K562 (cell line): ENCODE data around the gene ITGA2B. TPM values are rescaled to one million over a fixed set of nuclear protein-coding genes. Genes with fewer than 3 reads are reported as not detected.

ENCODE experiments used
- NR3C1 ChIP-seq: sonication (generic); formaldehyde crosslinking; IDR thresholded peaks from 2 replicates; pipeline ENCODE4 v1.8.1; 2022; ENCODE audit warnings: missing genetic modification reagents
- RBM15 ChIP-seq: fragments of 200-400 bp; formaldehyde crosslinking; IDR thresholded peaks from 2 replicates; pipeline ENCODE4 v1.6.1; 2018; ENCODE audit warnings: mild to moderate bottlenecking, low read length, moderate library complexity; ENCODE audit not compliant: insufficient read depth
- polyA plus RNA-seq, 8 experiments: library from polyadenylated mRNA; depleted of rRNA in 4 of 8; stranded (reverse) in 5 of 8; unstranded in 3 of 8; fragments of >200 nt; fragmentation: Nextera tagmentation in 2 of 8; fragmentation: Illumina TruSeq in 1 of 8; extraction: Ambion mirVana in 2 of 8; extraction: Trizol in 1 of 8; gene quantifications; 2 replicates each; pipeline versions ENCODE4 v1.2.1 to v1.2.3, GENCODE V29; 2011 to 2014; ENCODE audit warnings: inconsistent platforms in 1 of 8, missing spikeins in 1 of 8
- total RNA-seq, 7 experiments: library from RNA; depleted of rRNA in 6 of 7; stranded (reverse); fragments of >200 nt in 6 of 7; fragmentation: Illumina TruSeq in 2 of 7; extraction: Trizol in 2 of 7; gene quantifications; 2 replicates each; pipeline versions ENCODE4 v1.2.1 to v1.2.3, GENCODE V29; 2011 to 2021; ENCODE audit warnings: low replicate concordance in 1 of 7
- TF ChIP-seq, protein P1 (sequence below), 2 experiments: fragments of 450-650 bp in 1 of 2; sonication (generic) in 1 of 2; formaldehyde crosslinking in 1 of 2; IDR thresholded peaks; 2 replicates each; pipeline versions ENCODE4 v1.7.1 to v1.9.0; 2016 to 2022; ENCODE audit warnings: inconsistent platforms in 1 of 2, mild to moderate bottlenecking in 1 of 2, missing genetic modification reagents in 1 of 2
- TF ChIP-seq, protein P2 (sequence below), 2 experiments: fragments of 200-800 bp in 1 of 2; sonication (Bioruptor generic) in 1 of 2; sonication (generic) in 1 of 2; formaldehyde crosslinking in 1 of 2; IDR thresholded peaks in 1 of 2; conservative IDR thresholded peaks in 1 of 2; 2 replicates each; pipeline versions ENCODE4 v1.5.0 to v1.6.1; 2016 to 2020; ENCODE audit warnings: missing compliant biosample characterization in 1 of 2, missing genetic modification characterization in 1 of 2, missing genetic modification reagents in 1 of 2
- TF ChIP-seq, protein P3 (sequence below), 2 experiments: fragments of 250-450 bp in 1 of 2; fragments of 450-650 bp in 1 of 2; sonication (Bioruptor Pico) in 1 of 2; IDR thresholded peaks; 2 replicates each; pipeline versions ENCODE4 v1.6.1 to v1.8.0; 2016 to 2021; ENCODE audit warnings: mild to moderate bottlenecking in 2 of 2, moderate library complexity in 2 of 2, missing compliant biosample characterization in 1 of 2, missing genetic modification characterization in 1 of 2
- TF ChIP-seq, protein P4 (sequence below): sonication (generic); formaldehyde crosslinking; IDR thresholded peaks from 2 replicates; pipeline ENCODE4 v1.8.1; 2023; ENCODE audit warnings: mild to moderate bottlenecking, missing genetic modification reagents

ITGA2B gene
- total and polyA plus RNA-seq, 9 of the 15 experiments (the other 6 are each of a cell fraction or from before 2014, with no cell fraction given), result 1.1 to 26.4 (median 5.6) TPM

DNA sequence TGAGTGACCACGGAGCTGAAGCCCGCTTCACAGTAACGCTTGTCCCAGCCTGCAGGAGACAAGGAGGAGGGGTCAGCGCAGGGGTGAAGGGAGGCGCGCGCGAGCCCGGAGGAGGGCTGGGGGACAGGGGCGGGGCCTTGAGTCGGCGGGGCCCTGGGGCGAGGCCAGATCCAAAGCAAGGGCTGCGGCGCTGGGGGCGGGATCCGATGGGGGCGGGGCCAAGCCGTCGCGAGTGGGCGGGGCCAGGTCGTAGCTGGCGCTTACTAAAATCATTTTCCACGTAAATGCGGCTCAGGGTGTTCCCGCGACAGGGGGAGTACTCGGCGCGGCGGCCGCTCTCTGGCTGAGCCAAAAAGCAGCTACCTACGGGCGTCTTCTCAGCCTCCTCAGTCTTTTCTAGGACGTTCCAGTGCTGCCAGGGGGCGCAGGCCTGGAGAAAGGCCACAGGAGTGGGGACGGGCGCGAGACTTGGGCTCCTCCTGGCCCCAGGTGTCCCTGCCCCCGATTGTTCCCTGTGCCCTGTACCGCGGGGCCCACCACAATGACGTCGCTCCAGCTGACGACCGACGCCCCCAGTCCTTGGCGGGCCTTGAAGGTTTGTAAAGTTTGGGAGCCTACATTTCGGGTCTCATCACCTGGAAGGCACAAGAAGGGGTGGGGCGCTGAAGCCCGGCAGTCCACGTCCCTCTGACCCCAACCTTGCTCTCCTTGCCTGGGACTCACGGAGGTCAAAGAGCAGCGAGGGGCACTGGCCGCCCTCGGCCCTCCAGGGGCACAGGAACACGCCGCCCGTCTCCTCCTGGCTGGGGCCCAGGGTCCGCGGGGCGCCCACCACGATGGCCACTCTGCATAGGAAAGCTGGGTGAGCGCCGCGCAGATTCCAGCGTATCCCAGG is 3.9 kb downstream of the ITGA2B start (continued):
- TF ChIP-seq, protein P1, sequence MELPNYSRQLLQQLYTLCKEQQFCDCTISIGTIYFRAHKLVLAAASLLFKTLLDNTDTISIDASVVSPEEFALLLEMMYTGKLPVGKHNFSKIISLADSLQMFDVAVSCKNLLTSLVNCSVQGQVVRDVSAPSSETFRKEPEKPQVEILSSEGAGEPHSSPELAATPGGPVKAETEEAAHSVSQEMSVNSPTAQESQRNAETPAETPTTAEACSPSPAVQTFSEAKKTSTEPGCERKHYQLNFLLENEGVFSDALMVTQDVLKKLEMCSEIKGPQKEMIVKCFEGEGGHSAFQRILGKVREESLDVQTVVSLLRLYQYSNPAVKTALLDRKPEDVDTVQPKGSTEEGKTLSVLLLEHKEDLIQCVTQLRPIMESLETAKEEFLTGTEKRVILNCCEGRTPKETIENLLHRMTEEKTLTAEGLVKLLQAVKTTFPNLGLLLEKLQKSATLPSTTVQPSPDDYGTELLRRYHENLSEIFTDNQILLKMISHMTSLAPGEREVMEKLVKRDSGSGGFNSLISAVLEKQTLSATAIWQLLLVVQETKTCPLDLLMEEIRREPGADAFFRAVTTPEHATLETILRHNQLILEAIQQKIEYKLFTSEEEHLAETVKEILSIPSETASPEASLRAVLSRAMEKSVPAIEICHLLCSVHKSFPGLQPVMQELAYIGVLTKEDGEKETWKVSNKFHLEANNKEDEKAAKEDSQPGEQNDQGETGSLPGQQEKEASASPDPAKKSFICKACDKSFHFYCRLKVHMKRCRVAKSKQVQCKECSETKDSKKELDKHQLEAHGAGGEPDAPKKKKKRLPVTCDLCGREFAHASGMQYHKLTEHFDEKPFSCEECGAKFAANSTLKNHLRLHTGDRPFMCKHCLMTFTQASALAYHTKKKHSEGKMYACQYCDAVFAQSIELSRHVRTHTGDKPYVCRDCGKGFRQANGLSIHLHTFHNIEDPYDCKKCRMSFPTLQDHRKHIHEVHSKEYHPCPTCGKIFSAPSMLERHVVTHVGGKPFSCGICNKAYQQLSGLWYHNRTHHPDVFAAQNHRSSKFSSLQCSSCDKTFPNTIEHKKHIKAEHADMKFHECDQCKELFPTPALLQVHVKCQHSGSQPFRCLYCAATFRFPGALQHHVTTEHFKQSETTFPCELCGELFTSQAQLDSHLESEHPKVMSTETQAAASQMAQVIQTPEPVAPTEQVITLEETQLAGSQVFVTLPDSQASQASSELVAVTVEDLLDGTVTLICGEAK (IDR thresholded peaks at IDR 0.05), result peak; percentile 21; the same call in 1 of the 2 replicates
- TF ChIP-seq, protein P1 (CRISPR knock-in tag; IDR thresholded peaks at IDR 0.05), result no peak
- TF ChIP-seq, protein P2, sequence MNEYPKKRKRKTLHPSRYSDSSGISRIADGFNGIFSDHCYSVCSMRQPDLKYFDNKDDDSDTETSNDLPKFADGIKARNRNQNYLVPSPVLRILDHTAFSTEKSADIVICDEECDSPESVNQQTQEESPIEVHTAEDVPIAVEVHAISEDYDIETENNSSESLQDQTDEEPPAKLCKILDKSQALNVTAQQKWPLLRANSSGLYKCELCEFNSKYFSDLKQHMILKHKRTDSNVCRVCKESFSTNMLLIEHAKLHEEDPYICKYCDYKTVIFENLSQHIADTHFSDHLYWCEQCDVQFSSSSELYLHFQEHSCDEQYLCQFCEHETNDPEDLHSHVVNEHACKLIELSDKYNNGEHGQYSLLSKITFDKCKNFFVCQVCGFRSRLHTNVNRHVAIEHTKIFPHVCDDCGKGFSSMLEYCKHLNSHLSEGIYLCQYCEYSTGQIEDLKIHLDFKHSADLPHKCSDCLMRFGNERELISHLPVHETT (CRISPR knock-in tag; conservative IDR thresholded peaks at IDR 0.05 in 1 of 2, IDR thresholded peaks at IDR 0.05 in 1 of 2), result no peak
- TF ChIP-seq NR3C1 (CRISPR knock-in tag) (peak; percentile 52; the same call in 1 of the 2 replicates), RBM15 (no peak)
- TF ChIP-seq, protein P3, sequence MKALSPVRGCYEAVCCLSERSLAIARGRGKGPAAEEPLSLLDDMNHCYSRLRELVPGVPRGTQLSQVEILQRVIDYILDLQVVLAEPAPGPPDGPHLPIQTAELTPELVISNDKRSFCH (CRISPR knock-in tag; IDR thresholded peaks at IDR 0.05), result no peak
- TF ChIP-seq, protein P3 (tag; IDR thresholded peaks at IDR 0.05), result peak; percentile 54; the same call in 1 of the 2 replicates
- TF ChIP-seq, protein P4, sequence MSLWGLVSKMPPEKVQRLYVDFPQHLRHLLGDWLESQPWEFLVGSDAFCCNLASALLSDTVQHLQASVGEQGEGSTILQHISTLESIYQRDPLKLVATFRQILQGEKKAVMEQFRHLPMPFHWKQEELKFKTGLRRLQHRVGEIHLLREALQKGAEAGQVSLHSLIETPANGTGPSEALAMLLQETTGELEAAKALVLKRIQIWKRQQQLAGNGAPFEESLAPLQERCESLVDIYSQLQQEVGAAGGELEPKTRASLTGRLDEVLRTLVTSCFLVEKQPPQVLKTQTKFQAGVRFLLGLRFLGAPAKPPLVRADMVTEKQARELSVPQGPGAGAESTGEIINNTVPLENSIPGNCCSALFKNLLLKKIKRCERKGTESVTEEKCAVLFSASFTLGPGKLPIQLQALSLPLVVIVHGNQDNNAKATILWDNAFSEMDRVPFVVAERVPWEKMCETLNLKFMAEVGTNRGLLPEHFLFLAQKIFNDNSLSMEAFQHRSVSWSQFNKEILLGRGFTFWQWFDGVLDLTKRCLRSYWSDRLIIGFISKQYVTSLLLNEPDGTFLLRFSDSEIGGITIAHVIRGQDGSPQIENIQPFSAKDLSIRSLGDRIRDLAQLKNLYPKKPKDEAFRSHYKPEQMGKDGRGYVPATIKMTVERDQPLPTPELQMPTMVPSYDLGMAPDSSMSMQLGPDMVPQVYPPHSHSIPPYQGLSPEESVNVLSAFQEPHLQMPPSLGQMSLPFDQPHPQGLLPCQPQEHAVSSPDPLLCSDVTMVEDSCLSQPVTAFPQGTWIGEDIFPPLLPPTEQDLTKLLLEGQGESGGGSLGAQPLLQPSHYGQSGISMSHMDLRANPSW (CRISPR knock-in tag), result 0 out of 2 replicates have a peak, but pooled peaks have one; percentile 69
